HG03439 (cell line): ENCODE measurements around the gene TUT4.
"Not testable (repeated sequence)": the region's sequence is repeated elsewhere in the genome, so short reads cannot be mapped to it uniquely, and the experiment has no call there.

Experiments
- ATAC-seq: cut with Tn5 transposase; IDR thresholded peaks from one replicate; pipeline ENCODE4 v1.9.1; 2021; ENCODE audit warnings: mild to moderate bottlenecking, moderate library complexity; ENCODE audit not compliant: unreplicated experiment

TUT4 gene, protein sequence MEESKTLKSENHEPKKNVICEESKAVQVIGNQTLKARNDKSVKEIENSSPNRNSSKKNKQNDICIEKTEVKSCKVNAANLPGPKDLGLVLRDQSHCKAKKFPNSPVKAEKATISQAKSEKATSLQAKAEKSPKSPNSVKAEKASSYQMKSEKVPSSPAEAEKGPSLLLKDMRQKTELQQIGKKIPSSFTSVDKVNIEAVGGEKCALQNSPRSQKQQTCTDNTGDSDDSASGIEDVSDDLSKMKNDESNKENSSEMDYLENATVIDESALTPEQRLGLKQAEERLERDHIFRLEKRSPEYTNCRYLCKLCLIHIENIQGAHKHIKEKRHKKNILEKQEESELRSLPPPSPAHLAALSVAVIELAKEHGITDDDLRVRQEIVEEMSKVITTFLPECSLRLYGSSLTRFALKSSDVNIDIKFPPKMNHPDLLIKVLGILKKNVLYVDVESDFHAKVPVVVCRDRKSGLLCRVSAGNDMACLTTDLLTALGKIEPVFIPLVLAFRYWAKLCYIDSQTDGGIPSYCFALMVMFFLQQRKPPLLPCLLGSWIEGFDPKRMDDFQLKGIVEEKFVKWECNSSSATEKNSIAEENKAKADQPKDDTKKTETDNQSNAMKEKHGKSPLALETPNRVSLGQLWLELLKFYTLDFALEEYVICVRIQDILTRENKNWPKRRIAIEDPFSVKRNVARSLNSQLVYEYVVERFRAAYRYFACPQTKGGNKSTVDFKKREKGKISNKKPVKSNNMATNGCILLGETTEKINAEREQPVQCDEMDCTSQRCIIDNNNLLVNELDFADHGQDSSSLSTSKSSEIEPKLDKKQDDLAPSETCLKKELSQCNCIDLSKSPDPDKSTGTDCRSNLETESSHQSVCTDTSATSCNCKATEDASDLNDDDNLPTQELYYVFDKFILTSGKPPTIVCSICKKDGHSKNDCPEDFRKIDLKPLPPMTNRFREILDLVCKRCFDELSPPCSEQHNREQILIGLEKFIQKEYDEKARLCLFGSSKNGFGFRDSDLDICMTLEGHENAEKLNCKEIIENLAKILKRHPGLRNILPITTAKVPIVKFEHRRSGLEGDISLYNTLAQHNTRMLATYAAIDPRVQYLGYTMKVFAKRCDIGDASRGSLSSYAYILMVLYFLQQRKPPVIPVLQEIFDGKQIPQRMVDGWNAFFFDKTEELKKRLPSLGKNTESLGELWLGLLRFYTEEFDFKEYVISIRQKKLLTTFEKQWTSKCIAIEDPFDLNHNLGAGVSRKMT (N-terminal part only)

DNA sequence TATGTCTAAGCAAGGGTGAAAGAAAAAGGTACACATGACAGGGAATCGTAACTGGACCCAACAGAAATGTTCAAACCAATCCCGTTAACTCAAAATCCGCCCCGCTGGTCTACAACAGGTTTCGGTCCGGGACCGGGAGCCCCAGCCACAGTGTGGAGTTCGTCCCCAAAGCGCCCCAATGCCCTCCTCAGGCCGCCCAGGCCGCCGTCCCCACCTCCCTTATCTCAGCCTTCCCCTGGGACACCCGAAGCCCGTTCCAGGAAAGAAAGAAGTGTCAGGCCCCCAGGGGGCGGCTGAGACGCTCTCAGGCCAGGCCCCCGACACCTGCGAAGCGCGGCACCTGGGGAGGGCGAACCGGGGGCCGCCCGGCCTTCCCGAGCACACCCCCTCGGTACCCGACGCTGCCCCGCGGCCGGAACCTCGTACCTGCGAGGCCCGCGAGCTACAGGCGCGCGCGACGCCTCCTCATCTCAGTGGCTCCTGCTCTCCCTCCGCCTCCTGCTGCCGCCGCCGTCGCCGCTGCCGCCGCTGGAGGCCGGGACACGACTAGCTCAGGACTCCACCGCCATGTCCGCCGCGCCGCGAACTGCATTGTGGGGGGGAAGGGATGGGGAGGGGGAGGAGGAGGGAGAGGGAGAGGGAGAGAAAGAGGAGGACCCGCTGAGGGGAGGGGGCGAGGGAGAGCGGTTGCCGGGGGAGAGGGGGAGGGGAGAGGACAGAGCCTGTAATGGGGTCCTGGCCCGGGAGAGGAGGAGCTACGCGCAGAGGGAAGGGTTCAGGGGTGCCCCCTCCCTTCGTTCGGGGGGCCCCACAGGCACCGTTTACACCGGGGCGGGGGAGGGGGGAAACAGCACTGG lies at the start of gene TUT4:
TUT4 (minus strand) TSS at position 588 of the 857 bp plus-strand sequence. CDS start 26,812 bp downstream, outside the sequence.
- peak; percentile 37 for ATAC-seq

- no peak for ATAC-seq
These were observed 49.3 kb upstream of the TUT4 start, which contains the start of gene GPX7 for GRCh38 chr1:52601991-52602855. TSS of gene GPX7 (plus strand) at chr1:52602371. CDS start at chr1:52602410, 39 bp downstream.

DNA sequence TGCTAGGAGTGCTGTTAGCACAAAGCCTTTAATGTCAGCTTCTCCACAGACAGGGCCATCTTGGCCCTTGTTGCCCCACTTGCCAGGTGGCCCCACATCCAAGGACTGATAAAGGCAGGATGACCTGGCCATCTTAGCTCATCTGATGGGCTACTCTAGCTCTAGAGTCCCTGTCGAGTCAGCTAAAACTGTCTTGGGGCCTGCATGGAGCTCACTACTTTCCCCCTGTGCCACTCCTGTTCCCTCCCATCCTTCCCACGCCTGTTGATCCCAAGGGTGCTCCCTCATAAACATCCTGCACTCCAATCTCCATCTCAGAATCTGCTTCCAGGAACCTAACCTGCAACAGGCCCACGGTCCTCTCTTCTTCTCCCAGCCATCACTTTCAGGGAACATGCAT lies 48.6 kb upstream of the TUT4 start:
- ATAC-seq = no peak

GRCh38 chr1:52600533-52601179 lies 47.8 kb upstream of the TUT4 start:
- no peak for ATAC-seq

- no peak for ATAC-seq
These were observed 46.3 kb upstream of the TUT4 start for GRCh38 chr1:52599236-52599635.

DNA sequence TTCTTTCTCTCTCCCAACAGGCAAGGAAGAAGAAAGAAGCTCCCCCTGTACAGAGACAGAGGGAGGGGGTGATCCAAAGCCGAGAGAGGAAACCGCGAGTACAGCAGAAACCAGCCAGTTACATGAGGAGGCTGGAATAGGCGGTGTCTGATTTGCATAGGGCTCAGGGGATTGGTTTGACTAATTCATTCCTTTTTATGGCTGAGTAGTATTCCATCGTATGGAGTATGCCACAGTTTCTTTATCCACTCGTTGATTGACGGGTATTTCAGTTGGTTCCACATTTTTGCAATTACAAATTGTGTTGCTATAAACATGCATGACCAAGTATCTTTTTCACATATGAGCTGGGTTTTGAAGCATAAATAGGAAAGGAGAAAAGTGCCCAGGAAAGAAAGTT lies 45.8 kb upstream of the TUT4 start:
- ATAC-seq = no peak

DNA sequence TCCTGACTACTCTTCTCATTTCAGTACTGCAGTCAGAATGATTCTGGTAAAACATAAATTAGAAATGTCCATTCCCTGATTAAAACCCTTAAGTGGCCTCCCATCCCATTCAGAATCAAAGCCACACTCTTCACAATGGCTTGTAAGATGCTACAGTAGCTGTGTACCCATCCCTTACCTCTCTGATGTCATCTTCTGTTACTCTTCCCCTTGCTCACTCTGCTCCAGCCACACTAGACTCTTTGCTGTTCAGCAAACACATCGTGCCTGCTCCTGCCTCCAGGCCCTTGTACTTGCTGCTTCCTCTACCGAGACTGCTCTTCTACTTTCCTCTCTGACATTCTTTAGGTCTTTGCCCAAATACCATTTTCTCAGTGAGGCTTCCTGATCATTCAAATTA lies 45.0 kb upstream of the TUT4 start:
- ATAC-seq = no peak

- no peak for ATAC-seq
These were observed 42.2 kb upstream of the TUT4 start for GRCh38 chr1:52595061-52595460.

GRCh38 chr1:52593495-52593894 lies 40.6 kb upstream of the TUT4 start:
- no peak for ATAC-seq

DNA sequence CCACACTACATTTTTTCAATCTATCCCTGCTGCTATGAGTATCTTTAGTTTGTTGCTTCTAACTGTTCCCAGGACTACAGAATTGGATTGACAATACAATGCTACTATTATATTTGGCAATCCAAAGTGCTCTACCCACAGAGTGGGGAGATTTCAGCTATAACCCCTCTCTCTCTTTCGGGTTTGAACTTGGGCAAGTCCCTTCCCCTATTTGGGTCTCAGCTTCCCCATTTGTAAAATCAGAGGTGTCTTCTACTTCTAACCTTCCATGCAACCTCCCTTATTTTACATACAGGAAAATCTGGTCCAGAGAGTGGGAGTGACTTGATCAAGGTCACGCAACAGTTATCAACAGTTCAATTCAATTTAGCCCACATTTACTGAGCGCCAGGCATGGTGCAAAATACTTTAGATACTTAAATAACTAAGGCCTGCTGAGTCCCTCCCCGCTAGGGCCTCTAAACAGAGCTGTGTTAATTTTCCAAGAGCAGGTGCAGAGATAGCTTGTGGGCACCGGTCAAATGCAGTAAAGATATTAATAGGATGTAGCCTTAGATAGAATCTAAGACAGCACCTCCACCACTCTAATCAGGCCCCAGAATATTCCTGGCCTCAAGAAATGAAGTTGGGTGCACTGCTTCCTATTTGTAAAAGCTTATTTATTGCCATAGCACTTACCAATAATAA lies 39.9 kb upstream of the TUT4 start:
- no peak for ATAC-seq

DNA sequence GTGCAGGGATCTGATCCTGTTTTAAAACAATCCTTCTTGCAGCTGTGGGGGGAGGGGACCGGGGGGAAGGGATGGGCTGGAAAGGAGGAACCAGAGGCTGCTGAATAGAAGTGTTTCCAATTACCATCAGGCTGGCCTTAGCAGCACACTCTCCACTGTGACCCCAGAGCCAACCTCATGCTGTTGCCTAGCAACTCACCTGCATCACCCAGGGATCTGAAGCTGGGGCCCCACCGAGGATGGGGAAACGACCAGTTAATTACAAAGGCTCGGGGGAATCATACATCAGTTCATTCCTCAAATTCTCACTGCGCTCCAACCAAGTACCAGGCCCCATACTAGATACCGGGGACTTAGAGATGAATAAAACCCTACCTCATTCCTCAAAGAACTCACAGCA lies 37.4 kb upstream of the TUT4 start:
- no peak for ATAC-seq

GRCh38 chr1:52588535-52588934 lies 35.6 kb upstream of the TUT4 start:
- ATAC-seq = no peak

DNA sequence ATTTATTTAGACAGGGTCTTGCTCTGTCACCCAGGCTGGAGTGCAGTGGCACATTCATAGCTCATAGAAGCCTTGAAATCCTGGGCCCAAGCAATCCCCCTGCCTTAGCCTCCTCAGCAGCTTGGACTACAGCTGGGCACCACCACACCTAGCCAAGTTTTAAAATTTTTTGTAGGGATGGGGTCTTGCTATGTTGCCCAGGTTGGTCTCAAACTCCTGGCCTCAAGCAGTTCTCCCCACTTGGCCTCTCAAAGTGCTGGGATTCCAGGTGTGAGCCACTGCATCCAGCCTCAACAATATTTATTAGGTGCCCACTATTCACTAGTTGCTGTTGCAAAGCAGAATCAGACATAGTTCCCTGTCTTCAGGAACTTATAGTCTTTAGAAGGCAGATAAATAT lies 35.1 kb upstream of the TUT4 start:
- no peak for ATAC-seq

DNA sequence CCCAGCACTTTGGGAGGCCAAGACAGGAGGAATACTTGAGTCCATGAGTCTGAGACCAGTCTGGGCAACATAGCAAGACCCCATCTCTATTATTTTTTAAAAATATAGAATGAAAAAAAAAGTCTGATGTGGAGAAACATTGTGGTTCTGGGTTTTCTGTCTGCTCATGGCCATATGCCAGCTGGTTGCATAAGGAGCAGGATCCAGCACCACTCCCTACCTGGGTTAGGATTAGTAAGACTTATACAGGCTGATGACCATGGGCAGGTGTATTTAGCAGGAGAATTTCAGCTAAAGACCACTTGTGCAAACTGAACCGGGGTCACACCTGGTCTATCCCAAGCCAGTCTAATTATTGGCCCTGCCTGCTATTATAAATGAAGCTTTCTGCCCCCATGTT lies 32.6 kb upstream of the TUT4 start:
- ATAC-seq = no peak

- no peak for ATAC-seq
These were observed 29.3 kb upstream of the TUT4 start for GRCh38 chr1:52582116-52582696.

DNA sequence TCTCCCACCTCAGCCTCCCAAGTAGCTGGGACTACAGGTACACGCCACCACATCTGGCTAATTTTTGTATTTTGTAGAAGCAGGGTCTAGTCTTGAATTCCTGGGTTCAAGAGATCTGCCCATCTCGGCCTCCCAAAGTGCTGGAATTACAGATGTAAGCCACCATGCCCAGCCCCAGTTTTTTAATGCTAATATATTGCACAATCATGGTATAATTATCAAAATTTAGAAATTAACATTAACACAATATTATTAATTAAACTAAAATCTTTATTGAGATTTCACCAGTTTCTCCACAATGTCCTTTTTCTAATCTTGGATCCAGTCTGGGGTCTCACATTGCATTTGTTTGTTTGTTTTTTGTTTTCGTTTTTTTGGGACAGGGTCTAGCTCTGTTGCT lies 27.4 kb upstream of the TUT4 start:
- no peak for ATAC-seq

- ATAC-seq = no peak
These were observed 26.5 kb upstream of the TUT4 start for GRCh38 chr1:52579415-52579814.

- ATAC-seq = not testable (repeated sequence)
These were observed 25.2 kb upstream of the TUT4 start for GRCh38 chr1:52578066-52578465.
